BLaER1 (cell line): ENCODE results near the gene TRRAP.
A peak's percentile ranks its signal among the peaks of the same experiment; 100 is the strongest.

ENCODE experiments used
- H3K27ac ChIP-seq: shearing (Covaris generic); formaldehyde crosslinking; 2 replicates; pipeline ENCODE4 v1.8.1; 2022
- H3K27me3 ChIP-seq: shearing (Covaris generic); formaldehyde crosslinking; 2 replicates; pipeline ENCODE4 v1.8.1; 2022
- H3K36me3 ChIP-seq: shearing (Covaris generic); formaldehyde crosslinking; 2 replicates; pipeline ENCODE4 v1.8.1; 2022
- H3K4me1 ChIP-seq: shearing (Covaris generic); formaldehyde crosslinking; 2 replicates; pipeline ENCODE4 v1.8.1; 2022
- H3K4me2 ChIP-seq: shearing (Covaris generic); formaldehyde crosslinking; 2 replicates; pipeline ENCODE4 v1.8.1; 2022
- H3K4me3 ChIP-seq: shearing (Covaris generic); formaldehyde crosslinking; 2 replicates; pipeline ENCODE4 v1.8.1; 2022
- H3K9ac ChIP-seq: shearing (Covaris generic); formaldehyde crosslinking; 2 replicates; pipeline ENCODE4 v1.8.1; 2022
- H3K9me3 ChIP-seq: shearing (Covaris generic); formaldehyde crosslinking; 2 replicates; pipeline ENCODE4 v1.8.1; 2022
- H4K20me1 ChIP-seq: shearing (Covaris generic); formaldehyde crosslinking; 2 replicates; pipeline ENCODE4 v1.8.1; 2022
- Cebpa-rat ChIP-seq: shearing (Covaris generic); IDR thresholded peaks from 2 replicates; pipeline ENCODE4 v1.8.1; 2022

TRRAP gene

DNA sequence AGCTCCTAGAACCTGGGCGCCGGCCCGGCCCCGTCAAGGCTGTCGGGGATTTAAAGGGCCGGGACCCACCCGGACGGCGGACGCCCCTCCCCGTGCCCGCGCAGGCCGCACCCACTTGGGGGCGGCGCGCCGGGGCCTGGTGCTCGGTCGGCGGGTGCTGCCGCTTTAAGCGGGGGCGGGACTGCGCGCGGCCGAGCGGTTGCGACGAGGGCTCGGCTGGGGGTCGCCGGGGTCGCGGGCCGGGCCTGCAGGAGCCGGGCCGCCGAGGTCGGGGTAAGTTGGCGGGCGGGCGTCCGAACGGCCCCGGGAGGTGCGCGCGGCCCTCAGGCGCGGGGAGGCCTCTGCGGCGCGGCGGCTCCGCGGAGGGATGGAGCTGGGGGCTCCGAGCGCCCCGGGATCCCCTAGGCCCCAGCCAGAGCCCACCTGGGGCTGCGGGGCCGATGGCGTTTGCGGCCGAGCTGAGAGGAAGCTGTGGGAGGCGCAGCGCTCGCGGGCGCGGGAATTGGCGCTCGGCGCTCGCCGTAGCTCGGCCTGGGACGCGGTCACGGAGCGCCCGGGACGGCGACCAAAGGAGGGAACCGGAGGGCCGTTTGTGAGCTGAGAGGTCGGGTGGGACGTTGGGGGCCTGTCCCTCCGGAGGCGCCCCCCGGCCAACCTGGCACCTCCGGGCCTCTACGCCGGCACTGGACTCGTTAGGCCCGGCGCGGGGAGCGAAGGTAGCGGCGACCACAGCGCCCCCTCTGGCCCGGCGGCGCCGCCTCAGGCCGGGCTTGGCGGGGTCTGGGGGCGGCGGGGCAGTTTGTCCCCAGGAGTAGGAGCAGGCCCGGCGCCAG, at the start of gene TRRAP:
Gene TRRAP, plus strand, starts transcription at position 168 of the 833 bp plus-strand sequence. CDS start 2,619 bp downstream, outside the sequence.
- H3K4me2 ChIP-seq, result peak within 1 kb of the TSS; percentile 97
- H3K36me3 ChIP-seq, result peaks cover 31% of the 10 kb centered on the region
- peaks cover 27% of the 10 kb centered on the region for H3K4me1 ChIP-seq
- no peaks in the 10 kb centered on the region for H3K27me3 ChIP-seq
- no peak for TF ChIP-seq Cebpa-rat
- no peaks in the 10 kb centered on the region for H3K9me3 ChIP-seq
- peak within 1 kb of the TSS; percentile 99 for H3K9ac ChIP-seq
- peak within 1 kb of the TSS; percentile 99 for H3K27ac ChIP-seq
- peak within 1 kb of the TSS; percentile 99 for H3K4me3 ChIP-seq
- H4K20me1 ChIP-seq, result peaks cover 45% of the 10 kb centered on the region

DNA sequence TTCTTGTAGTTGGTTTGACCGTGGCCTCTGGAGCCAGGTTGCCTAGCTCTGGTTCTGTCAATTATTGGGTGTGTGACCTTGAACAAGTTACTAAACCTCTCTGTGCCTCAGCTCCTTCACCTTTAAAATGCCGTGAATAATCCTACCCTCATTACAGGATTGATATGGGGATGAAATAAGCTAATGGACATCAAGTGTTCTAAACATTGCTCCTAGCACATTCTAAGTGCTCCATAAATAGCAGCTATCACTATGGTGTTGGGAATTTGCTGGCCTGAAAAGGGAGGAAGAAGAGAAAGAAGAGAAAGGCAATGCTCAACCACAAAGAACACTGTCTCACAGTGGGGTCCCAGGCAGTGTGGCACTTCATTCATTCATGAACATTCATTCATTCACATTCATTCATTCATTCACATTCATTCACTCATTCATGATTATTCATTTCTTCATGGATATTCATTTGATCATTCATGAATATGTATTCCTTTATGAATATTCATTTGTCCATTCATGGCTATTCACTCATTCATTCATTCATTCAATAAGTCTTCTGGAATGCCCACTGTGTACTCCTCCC, 47.3 kb upstream of the TRRAP start:
- Histone ChIP-seq H3K4me3 (no peak overlapping the region), H3K27me3 (no peaks in the 10 kb centered on the region), H3K9ac (no peak overlapping the region), H3K36me3 (no peaks in the 10 kb centered on the region), H3K9me3 (no peaks in the 10 kb centered on the region), H3K27ac (no peak overlapping the region), H4K20me1 (no peaks in the 10 kb centered on the region), H3K4me1 (no peaks in the 10 kb centered on the region), H3K4me2 (no peak overlapping the region)
- no peak for TF ChIP-seq Cebpa-rat

DNA sequence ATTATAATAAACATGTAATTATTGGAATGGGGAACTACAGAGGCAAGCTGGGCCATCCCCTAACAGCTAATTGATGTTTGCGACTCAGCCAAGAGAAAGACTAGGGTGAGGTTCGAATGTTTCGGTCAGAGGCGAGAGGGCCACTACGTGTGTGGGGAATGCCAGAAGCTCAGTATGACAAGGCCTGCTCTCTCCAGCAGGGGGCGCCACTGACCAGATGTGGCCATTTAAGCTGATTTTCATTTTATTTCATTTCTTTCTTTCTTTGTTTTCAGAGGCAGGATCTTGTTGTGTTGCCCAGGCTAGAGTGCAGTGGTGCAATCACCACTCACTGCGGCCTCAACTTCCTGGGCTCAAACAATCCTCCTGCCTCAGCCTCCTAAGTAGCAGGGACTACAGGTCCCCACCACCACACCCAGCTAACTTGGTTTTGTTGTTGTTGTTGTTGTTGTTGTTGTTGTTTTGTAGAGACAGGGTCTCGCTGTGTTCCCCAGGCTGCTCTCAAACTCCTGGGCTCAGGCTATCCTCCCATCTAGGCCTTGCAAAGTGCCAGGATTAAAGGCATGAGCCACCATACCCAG, 46.6 kb upstream of the TRRAP start:
- Histone ChIP-seq H4K20me1 (no peaks in the 10 kb centered on the region), H3K4me1 (no peaks in the 10 kb centered on the region), H3K27me3 (no peaks in the 10 kb centered on the region), H3K9me3 (no peaks in the 10 kb centered on the region), H3K36me3 (no peaks in the 10 kb centered on the region), H3K27ac (no peak overlapping the region), H3K4me3 (no peak overlapping the region), H3K4me2 (no peak overlapping the region), H3K9ac (no peak overlapping the region)
- no peak for TF ChIP-seq Cebpa-rat

DNA sequence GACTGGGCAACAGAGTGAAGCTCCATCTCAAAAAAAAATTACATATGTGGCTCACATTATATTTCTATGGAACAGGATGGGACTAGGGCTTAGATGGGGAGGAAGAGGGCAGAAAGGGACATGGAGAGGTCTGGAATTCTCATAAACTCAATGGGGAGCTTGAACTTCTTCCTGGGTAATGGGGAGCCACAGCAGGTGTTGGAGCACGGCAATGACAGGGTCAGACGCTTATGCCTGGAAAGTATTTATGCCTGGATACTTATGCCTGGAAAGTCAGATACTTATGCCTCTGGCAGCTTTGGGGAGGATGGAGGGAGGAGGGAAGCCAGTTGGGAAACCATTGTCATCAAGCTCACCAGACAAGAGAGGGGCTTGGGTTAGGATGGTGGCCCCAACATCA, 45.3 kb upstream of the TRRAP start:
- no peak for TF ChIP-seq Cebpa-rat

DNA sequence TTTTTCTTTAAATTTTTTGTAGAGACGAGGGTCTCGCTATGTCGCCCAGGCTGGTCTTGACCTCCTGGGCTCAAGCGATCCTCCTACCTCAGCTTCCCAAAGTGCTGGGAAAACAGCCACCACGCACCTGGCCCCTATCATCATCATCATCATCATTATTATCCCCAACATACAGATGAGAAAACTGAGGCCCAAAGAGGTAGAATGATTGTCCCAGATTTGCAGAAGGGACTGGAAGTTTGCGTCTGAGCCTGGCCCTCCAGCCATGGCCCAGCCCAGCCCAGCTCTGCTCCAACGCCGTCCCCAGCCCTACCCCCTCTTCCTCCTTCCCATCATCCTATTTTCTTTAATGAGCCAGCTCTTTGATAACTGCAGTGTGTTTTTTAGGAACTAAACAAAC, 43.4 kb upstream of the TRRAP start:
- no peak overlapping the region for H3K4me2 ChIP-seq

More for the DNA sequence above, 45.3 kb upstream of the TRRAP start:
- no peaks in the 10 kb centered on the region for H3K36me3 ChIP-seq
- no peaks in the 10 kb centered on the region for H3K27me3 ChIP-seq
- no peaks in the 10 kb centered on the region for H4K20me1 ChIP-seq
- H3K4me2 ChIP-seq, result no peak overlapping the region
- no peak overlapping the region for H3K27ac ChIP-seq
- peaks cover 11% of the 10 kb centered on the region for H3K4me1 ChIP-seq
- H3K9ac ChIP-seq, result no peak overlapping the region
- no peaks in the 10 kb centered on the region for H3K9me3 ChIP-seq
- H3K4me3 ChIP-seq, result no peak overlapping the region

DNA sequence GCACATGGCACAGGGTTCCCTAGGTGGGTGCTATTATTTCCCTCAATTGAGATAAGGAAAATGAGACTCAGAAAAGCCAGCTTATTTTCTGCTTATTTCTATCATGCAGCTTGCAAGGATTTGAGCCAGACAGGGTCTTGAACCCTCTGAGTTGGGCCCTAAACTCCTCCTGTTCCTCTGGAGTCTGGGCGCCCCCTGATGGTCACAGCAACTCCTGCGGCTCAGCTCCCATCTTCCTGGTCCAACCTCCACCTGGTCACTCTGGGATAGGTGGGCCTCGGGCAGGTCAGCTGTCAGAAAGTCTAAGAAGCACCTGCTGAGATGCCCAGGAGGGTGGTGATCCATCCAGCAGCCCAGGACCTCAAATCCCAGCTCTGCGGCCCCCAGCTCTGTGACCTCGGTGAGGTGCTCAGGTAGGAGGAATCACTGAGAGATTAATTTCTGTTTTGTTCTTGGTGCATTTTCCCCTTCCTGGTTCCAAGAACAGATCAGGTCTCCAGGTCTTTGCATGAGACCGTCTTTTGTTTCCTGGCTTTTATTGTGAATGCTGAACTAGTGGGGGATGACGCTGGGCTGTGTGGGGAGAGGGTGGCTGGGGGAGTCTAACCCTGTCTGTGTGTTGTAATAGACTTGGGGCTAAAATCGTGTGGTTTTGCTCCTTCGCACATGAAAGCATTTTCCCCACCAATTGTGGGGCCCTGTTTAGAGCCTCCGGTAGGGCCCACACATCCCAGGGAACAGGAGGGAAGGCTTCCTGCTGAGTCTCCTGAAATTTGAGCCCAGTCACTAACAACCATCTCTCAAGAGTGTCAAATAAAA, 41.3 kb upstream of the TRRAP start:
- no peak overlapping the region for H3K27ac ChIP-seq
- TF ChIP-seq Cebpa-rat, result no peak
- H3K4me1 ChIP-seq, result peaks cover 29% of the 10 kb centered on the region
- no peaks in the 10 kb centered on the region for H3K36me3 ChIP-seq
- no peaks in the 10 kb centered on the region for H4K20me1 ChIP-seq
- no peaks in the 10 kb centered on the region for H3K9me3 ChIP-seq
- H3K9ac ChIP-seq, result no peak overlapping the region
- no peak overlapping the region for H3K4me2 ChIP-seq
- H3K27me3 ChIP-seq, result no peaks in the 10 kb centered on the region
- H3K4me3 ChIP-seq, result no peak overlapping the region

More for the DNA sequence above, 43.4 kb upstream of the TRRAP start:
- H3K27ac ChIP-seq, result no peak overlapping the region
- H4K20me1 ChIP-seq, result no peaks in the 10 kb centered on the region
- TF ChIP-seq Cebpa-rat, result no peak
- H3K9me3 ChIP-seq, result no peaks in the 10 kb centered on the region
- H3K4me3 ChIP-seq, result no peak overlapping the region
- no peaks in the 10 kb centered on the region for H3K36me3 ChIP-seq
- H3K4me1 ChIP-seq, result peaks cover 22% of the 10 kb centered on the region
- no peaks in the 10 kb centered on the region for H3K27me3 ChIP-seq
- H3K9ac ChIP-seq, result no peak overlapping the region

DNA sequence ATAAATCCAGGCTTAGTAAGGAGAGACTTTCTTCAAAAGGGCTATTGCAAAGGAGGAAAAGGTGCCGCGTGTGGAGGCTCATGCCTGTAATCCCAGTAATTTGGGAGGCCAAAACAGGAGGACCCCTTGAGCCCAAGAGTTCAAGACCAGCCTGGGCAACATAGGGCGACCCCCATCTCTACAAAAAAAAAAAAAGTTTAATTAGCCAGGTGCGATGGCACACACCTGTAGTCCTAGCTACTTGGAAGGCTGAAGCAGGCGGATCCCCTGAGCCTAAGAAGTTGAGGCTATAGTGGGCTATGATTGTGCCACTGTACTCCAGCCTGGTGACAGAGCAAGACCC, 40.7 kb upstream of the TRRAP start:
- H3K4me2 ChIP-seq, result no peak overlapping the region
- H3K9me3 ChIP-seq, result no peaks in the 10 kb centered on the region
- no peaks in the 10 kb centered on the region for H4K20me1 ChIP-seq
- no peak overlapping the region for H3K27ac ChIP-seq
- H3K27me3 ChIP-seq, result no peaks in the 10 kb centered on the region
- peaks cover 29% of the 10 kb centered on the region for H3K4me1 ChIP-seq
- H3K36me3 ChIP-seq, result no peaks in the 10 kb centered on the region
- TF ChIP-seq Cebpa-rat, result no peak
- no peak overlapping the region for H3K4me3 ChIP-seq
- H3K9ac ChIP-seq, result no peak overlapping the region

DNA sequence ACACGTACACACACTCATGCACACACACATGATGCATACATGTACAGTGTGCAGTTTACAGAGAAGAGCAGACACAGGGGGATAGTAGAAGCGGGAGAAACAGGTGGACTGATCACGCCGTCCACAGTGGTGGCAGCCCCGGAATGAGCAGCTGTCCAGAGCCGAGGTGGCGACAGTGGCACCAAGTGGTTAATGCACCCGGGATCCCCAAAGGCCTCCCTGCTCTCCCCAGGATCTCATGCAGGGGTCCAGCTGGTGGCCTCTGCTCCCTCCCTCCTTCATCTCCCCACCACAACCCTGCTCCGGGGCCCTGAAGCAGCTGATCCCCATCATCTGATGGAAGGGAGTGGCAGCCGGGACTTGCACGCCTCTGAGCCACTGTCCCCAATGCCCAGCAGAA, 38.2 kb upstream of the TRRAP start:
- Histone ChIP-seq H3K4me3 (no peak overlapping the region), H3K36me3 (no peaks in the 10 kb centered on the region), H3K9ac (no peak overlapping the region), H3K9me3 (no peaks in the 10 kb centered on the region), H3K27me3 (no peaks in the 10 kb centered on the region), H3K4me2 (peak overlapping the region; percentile 23; the same call in 1 of the 2 replicates), H4K20me1 (no peaks in the 10 kb centered on the region), H3K27ac (no peak overlapping the region), H3K4me1 (peaks cover 29% of the 10 kb centered on the region)
- no peak for TF ChIP-seq Cebpa-rat

DNA sequence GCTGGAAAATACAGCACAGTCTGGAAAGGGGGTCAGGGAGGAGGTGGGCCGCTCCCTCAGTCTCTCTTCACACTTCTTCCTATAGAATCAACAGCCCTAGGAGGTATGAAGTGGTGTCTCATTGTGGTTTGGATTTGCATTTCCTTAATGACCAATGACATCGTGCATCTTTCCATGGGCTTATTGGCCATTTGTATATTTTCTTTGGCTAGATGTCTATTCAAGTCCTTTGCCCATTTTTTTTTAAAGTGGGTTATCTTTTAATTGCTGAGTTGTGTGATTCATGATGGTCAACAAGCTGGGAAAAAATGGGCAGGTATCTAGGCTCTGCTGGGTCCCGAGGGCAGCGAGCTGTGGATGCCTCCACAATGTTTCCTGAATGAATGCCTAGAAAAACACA, 37.6 kb upstream of the TRRAP start:
- Histone ChIP-seq H3K9me3 (no peaks in the 10 kb centered on the region), H3K4me2 (no peak overlapping the region), H3K36me3 (no peaks in the 10 kb centered on the region), H3K4me3 (no peak overlapping the region), H4K20me1 (no peaks in the 10 kb centered on the region), H3K27ac (no peak overlapping the region), H3K4me1 (peaks cover 29% of the 10 kb centered on the region), H3K27me3 (no peaks in the 10 kb centered on the region), H3K9ac (no peak overlapping the region)
- no peak for TF ChIP-seq Cebpa-rat
